ENCODE data around the gene HK3.

HK3 gene

DNA sequence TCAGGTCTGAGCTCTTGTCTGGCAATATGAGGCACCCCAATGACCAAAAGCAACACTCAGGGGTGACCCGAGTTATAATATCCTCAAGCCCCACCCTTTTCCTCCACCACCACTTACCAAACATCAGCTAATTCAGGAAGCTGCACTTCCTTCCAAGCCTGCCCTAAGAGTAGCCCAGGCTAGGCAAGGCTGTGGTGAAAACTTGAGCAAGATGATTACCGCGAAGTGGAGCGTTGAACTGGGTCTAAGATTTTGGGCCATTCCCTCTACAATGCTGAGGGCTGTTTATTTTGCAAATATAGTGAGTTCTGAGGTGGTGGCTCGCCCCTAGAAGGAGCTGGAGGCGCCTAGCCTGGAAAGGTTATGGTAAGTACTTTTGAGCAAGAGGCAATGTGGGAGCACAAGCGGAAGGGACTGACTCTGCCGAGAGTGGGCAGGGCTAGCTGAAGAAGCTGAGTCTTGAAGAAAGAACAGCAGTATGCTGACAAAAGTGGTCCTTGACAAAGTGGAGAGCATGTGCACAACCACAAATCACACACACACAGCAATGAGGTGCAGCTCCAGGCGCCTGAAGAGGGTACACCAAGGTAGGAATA is at the start of gene HK3:
Gene HK3 (minus strand): TSS at position 51 of the 596 bp plus-strand sequence. CDS start 3,187 bp downstream, outside the sequence.
- no peaks in the 10 kb centered on the region for H3K4me1 ChIP-seq (ENCODE audit: control insufficient read depth, insufficient read depth, low read length)
- no peak within 1 kb of the TSS for H3K27ac ChIP-seq (ENCODE audit: low read depth, low read length)
- H3K4me3 ChIP-seq (ENCODE audit: low read length), result no peak within 1 kb of the TSS

DNA sequence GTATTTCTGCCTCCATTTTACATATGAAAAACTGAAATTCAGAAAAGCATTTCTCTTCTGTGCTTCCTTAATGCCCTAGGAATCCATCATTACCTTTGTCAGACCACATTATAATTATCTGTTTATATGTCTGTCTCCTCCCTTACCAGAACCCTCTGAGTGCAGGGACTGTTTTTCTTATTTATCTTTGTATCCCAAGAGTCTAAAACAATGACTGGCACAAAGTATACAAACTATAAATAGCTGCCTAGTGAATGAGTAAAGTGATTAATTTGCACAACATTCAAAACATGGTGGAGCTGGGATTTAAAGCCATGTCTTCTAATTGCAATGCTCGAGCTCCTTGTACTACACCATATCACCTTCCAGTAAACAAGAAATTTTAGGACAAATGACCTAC is 49.3 kb upstream of the HK3 start:
- no peaks in the 10 kb centered on the region for H3K4me1 ChIP-seq (ENCODE audit: control insufficient read depth, insufficient read depth, low read length)
- H3K36me3 ChIP-seq (ENCODE audit: control insufficient read depth, insufficient read depth, low read length), result peaks cover 4% of the 10 kb centered on the region
- H3K27ac ChIP-seq (ENCODE audit: low read depth, low read length), result no peak overlapping the region
- H3K9ac ChIP-seq (ENCODE audit: low read length), result no peak overlapping the region
- H3K4me3 ChIP-seq (ENCODE audit: low read length), result no peak overlapping the region
- H3K27me3 ChIP-seq (ENCODE audit: control insufficient read depth, insufficient read depth, low read length), result no peaks in the 10 kb centered on the region

More for the DNA sequence above, at the start of gene HK3:
- no peaks in the 10 kb centered on the region for H3K27me3 ChIP-seq (ENCODE audit: control insufficient read depth, insufficient read depth, low read length)
- H3K36me3 ChIP-seq (ENCODE audit: control insufficient read depth, insufficient read depth, low read length), result peaks cover 4% of the 10 kb centered on the region
- H3K9ac ChIP-seq (ENCODE audit: low read length), result no peak within 1 kb of the TSS

- no peaks in the 10 kb centered on the region for H3K4me1 ChIP-seq (ENCODE audit: control insufficient read depth, insufficient read depth, low read length)
- peaks cover 4% of the 10 kb centered on the region for H3K36me3 ChIP-seq (ENCODE audit: control insufficient read depth, insufficient read depth, low read length)
- no peak overlapping the region for H3K9ac ChIP-seq (ENCODE audit: low read length)
- H3K27me3 ChIP-seq (ENCODE audit: control insufficient read depth, insufficient read depth, low read length), result no peaks in the 10 kb centered on the region
- no peak overlapping the region for H3K4me3 ChIP-seq (ENCODE audit: low read length)
- no peak overlapping the region for H3K27ac ChIP-seq (ENCODE audit: low read depth, low read length)
Measured at GRCh38 chr5:176947847-176948246, 48.7 kb upstream of the HK3 start.

DNA sequence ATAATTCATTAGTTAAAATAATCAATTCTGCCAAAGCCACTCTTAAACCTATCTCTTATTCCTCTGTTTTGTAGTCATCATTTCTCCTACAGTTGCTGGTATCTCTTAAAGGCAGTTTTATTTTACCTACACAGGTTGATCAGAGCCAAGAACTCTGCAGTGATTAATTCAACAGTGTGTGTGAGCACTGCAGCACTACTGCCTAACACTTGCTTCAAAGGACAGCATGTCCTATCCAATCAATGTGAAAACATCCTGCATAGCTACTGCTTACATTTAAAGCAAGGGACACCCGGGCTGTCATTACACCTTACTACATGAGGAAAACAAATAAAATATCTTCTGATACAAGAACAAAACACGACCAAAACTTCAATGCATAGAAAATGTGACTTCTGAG is 45.1 kb upstream of the HK3 start:
- Histone ChIP-seq H3K36me3 (ENCODE audit: control insufficient read depth, insufficient read depth, low read length) (peaks cover 6% of the 10 kb centered on the region), H3K9ac (ENCODE audit: low read length) (no peak overlapping the region), H3K27me3 (ENCODE audit: control insufficient read depth, insufficient read depth, low read length) (no peaks in the 10 kb centered on the region), H3K4me3 (ENCODE audit: low read length) (no peak overlapping the region), H3K27ac (ENCODE audit: low read depth, low read length) (no peak overlapping the region), H3K4me1 (ENCODE audit: control insufficient read depth, insufficient read depth, low read length) (no peaks in the 10 kb centered on the region)

DNA sequence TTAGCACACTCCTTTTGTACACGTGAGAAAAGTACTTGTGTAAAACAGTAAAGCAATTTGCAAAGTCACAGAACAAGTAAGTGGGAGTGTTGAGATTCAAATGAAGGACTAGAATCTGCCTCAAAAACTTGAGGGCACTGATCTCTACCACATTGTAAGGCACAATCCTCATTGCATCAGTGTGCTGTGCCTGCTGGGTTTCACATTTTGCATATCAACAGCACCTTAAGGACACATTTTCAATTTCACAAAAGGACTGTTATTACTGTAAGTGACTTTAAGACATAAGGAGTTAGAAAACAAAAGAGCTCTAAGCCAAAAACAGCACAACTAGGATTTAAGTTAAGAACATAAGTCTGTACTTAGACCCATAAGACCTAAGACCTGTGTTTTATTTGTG is 44.7 kb upstream of the HK3 start:
- Histone ChIP-seq H3K36me3 (ENCODE audit: control insufficient read depth, insufficient read depth, low read length) (peaks cover 7% of the 10 kb centered on the region), H3K9ac (ENCODE audit: low read length) (no peak overlapping the region), H3K27ac (ENCODE audit: low read depth, low read length) (no peak overlapping the region), H3K4me3 (ENCODE audit: low read length) (no peak overlapping the region), H3K27me3 (ENCODE audit: control insufficient read depth, insufficient read depth, low read length) (no peaks in the 10 kb centered on the region), H3K4me1 (ENCODE audit: control insufficient read depth, insufficient read depth, low read length) (no peaks in the 10 kb centered on the region)

DNA sequence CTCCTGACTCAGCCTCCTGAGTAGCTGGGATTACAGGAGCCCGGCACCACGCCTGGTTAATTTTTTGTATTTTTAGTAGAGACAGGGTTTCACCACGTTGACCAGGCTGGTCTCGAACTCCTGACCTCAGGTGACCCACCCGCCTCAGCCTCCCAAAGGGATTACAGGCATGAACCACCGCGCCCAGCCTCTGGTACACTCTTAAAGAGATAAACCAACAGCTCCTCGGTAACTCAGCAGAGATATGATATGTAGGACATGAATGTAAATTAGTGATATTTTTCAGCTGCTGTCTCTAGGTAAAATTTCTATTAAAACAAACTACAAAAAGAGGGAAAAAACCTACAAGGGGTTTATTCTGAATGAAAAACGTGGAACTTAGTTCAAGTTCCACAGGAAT is 42.8 kb upstream of the HK3 start:
- Histone ChIP-seq H3K4me1 (ENCODE audit: control insufficient read depth, insufficient read depth, low read length) (no peaks in the 10 kb centered on the region), H3K27ac (ENCODE audit: low read depth, low read length) (no peak overlapping the region), H3K27me3 (ENCODE audit: control insufficient read depth, insufficient read depth, low read length) (no peaks in the 10 kb centered on the region), H3K4me3 (ENCODE audit: low read length) (no peak overlapping the region), H3K36me3 (ENCODE audit: control insufficient read depth, insufficient read depth, low read length) (peaks cover 11% of the 10 kb centered on the region), H3K9ac (ENCODE audit: low read length) (no peak overlapping the region)

DNA sequence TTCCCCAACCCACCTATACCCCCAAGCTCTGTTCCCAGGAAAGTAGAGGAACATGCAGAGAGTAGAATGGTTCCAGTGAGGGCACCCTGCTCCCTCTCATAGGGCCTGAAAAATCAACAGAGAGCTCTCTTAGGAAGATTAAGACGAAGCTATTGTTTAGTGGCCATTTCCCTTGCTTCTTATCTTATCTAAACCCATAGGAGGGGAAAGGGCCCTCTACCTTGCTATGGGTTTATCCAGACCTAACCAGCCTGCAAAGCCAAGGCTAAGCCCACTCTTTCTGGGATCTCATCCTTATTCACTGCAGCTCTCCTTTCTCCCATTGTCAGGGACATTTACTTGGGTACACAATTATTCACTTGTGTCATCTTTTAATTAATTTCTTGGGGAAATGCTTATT is 39.3 kb upstream of the HK3 start:
- Histone ChIP-seq H3K36me3 (ENCODE audit: control insufficient read depth, insufficient read depth, low read length) (peaks cover 11% of the 10 kb centered on the region), H3K4me1 (ENCODE audit: control insufficient read depth, insufficient read depth, low read length) (no peaks in the 10 kb centered on the region), H3K27me3 (ENCODE audit: control insufficient read depth, insufficient read depth, low read length) (no peaks in the 10 kb centered on the region), H3K9ac (ENCODE audit: low read length) (no peak overlapping the region), H3K4me3 (ENCODE audit: low read length) (no peak overlapping the region), H3K27ac (ENCODE audit: low read depth, low read length) (no peak overlapping the region)

DNA sequence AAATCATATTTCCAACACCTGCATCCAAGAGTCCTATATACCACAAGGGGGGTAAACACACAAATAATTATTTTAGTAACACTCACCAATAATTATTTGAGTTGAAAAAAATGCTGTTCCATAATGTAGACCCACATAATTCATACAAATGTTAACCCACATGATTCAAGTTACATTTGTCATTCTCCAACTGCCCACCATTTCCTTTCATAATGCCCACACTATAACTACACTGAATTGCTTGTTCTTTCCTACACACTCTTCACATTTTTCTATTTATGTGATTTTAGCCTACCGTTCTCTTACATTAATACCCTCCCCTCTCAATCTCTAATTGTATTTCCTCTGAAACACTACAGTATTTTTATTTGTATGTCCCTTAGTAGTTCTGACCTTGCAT is 35.9 kb upstream of the HK3 start:
- Histone ChIP-seq H3K9ac (ENCODE audit: low read length) (no peak overlapping the region), H3K27ac (ENCODE audit: low read depth, low read length) (no peak overlapping the region), H3K4me1 (ENCODE audit: control insufficient read depth, insufficient read depth, low read length) (no peaks in the 10 kb centered on the region), H3K27me3 (ENCODE audit: control insufficient read depth, insufficient read depth, low read length) (no peaks in the 10 kb centered on the region), H3K36me3 (ENCODE audit: control insufficient read depth, insufficient read depth, low read length) (peaks cover 12% of the 10 kb centered on the region), H3K4me3 (ENCODE audit: low read length) (no peak overlapping the region)

DNA sequence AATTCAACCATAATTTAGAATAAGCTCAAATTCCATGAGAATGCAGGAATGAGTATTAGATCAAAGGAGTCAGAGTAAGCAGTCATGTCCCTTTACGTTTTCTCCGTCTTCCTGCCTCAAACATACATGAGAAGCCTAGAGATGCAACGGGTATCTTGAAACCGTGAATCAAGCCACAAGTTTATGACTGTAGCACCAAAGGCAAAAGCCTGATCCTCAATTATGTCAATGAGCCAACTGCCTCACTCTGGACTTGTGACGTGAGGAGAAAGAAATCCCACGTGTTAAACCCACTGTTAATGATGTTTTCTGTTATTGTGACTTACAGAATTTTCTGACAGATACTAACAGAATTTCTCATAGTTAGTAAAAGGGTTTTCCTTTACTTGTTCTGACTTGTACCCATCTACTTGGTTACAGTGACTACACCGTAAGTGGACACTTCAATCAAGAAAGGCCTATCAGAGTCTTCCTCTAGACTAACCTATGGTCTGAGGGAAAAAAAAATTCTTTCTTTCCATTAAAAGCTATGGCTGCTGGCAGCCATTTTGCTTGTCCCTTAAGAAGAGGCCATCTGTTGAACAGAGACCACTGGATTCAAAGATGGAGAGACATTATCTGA is 35.3 kb upstream of the HK3 start:
- Histone ChIP-seq H3K27ac (ENCODE audit: low read depth, low read length) (no peak overlapping the region), H3K27me3 (ENCODE audit: control insufficient read depth, insufficient read depth, low read length) (no peaks in the 10 kb centered on the region), H3K4me1 (ENCODE audit: control insufficient read depth, insufficient read depth, low read length) (no peaks in the 10 kb centered on the region), H3K9ac (ENCODE audit: low read length) (no peak overlapping the region), H3K4me3 (ENCODE audit: low read length) (no peak overlapping the region), H3K36me3 (ENCODE audit: control insufficient read depth, insufficient read depth, low read length) (peaks cover 11% of the 10 kb centered on the region)

- Histone ChIP-seq H3K27me3 (ENCODE audit: control insufficient read depth, insufficient read depth, low read length) (no peaks in the 10 kb centered on the region), H3K9ac (ENCODE audit: low read length) (no peak overlapping the region), H3K4me3 (ENCODE audit: low read length) (no peak overlapping the region), H3K4me1 (ENCODE audit: control insufficient read depth, insufficient read depth, low read length) (no peaks in the 10 kb centered on the region), H3K36me3 (ENCODE audit: control insufficient read depth, insufficient read depth, low read length) (peaks cover 4% of the 10 kb centered on the region), H3K27ac (ENCODE audit: low read depth, low read length) (no peak overlapping the region)
Measured at GRCh38 chr5:176929654-176930053, 30.5 kb upstream of the HK3 start.

DNA sequence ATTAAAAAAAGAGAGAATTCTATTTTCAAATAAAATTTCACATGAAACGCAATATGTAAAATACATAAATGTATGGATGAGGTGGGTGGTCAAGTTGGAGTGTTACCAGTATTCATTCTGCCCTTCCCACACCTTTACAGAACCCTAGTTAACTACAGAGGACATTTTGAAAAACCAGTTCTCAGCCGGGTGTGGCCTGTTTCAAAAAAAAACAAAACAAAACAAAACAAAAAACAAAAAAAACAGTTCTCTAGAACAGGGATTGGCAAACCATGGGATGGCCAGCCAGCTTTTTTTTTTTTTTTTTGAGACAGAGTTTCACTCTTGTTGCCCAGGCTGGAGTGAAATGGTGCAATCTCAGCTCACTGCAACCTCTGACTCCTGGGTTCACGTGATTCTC is 28.4 kb upstream of the HK3 start:
- Histone ChIP-seq H3K4me3 (ENCODE audit: low read length) (no peak overlapping the region), H3K27me3 (ENCODE audit: control insufficient read depth, insufficient read depth, low read length) (no peaks in the 10 kb centered on the region), H3K4me1 (ENCODE audit: control insufficient read depth, insufficient read depth, low read length) (no peaks in the 10 kb centered on the region), H3K36me3 (ENCODE audit: control insufficient read depth, insufficient read depth, low read length) (peaks cover 4% of the 10 kb centered on the region), H3K9ac (ENCODE audit: low read length) (no peak overlapping the region), H3K27ac (ENCODE audit: low read depth, low read length) (no peak overlapping the region)

DNA sequence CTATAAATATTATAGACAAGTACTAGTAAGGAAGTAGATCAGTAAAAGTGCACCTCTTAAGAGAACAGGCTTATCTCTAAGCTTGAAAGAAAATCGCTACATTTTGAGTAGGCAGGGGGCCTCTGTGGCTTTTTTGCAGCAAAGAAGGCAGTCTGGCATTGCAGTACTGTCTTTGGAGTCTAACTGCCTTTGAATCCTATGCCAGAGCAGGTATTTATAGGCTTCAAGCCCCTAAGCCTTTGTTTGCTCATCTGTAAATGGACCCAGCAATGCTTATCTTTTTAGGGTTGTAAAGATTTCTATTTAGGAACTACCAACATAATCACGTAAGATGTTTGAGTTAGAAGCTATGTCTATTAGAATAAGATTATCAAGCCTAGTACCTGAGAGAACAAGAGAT is 23.7 kb upstream of the HK3 start:
- H3K4me1 ChIP-seq (ENCODE audit: control insufficient read depth, insufficient read depth, low read length), result no peaks in the 10 kb centered on the region
- H3K9ac ChIP-seq (ENCODE audit: low read length), result no peak overlapping the region
- no peaks in the 10 kb centered on the region for H3K27me3 ChIP-seq (ENCODE audit: control insufficient read depth, insufficient read depth, low read length)
- H3K36me3 ChIP-seq (ENCODE audit: control insufficient read depth, insufficient read depth, low read length), result no peaks in the 10 kb centered on the region
- no peak overlapping the region for H3K4me3 ChIP-seq (ENCODE audit: low read length)
- no peak overlapping the region for H3K27ac ChIP-seq (ENCODE audit: low read depth, low read length)

- no peaks in the 10 kb centered on the region for H3K27me3 ChIP-seq (ENCODE audit: control insufficient read depth, insufficient read depth, low read length)
Measured at GRCh38 chr5:176921714-176922113, 22.6 kb upstream of the HK3 start.

More at GRCh38 chr5:176921714-176922113, 22.6 kb upstream of the HK3 start:
- Histone ChIP-seq H3K36me3 (ENCODE audit: control insufficient read depth, insufficient read depth, low read length) (peaks cover 3% of the 10 kb centered on the region), H3K4me1 (ENCODE audit: control insufficient read depth, insufficient read depth, low read length) (no peaks in the 10 kb centered on the region), H3K4me3 (ENCODE audit: low read length) (no peak overlapping the region), H3K27ac (ENCODE audit: low read depth, low read length) (no peak overlapping the region), H3K9ac (ENCODE audit: low read length) (no peak overlapping the region)

Measured in rectal smooth muscle tissue (tissue), 1 donor.